Esophagus muscularis mucosa (tissue), 3 donors: ENCODE data around the gene HTR2C.

Experiments used
- CTCF ChIP-seq, 3 experiments: fragments of 200-600 bp in 2 of 3; fragments of 450-650 bp in 1 of 3; sonication (generic) in 2 of 3; IDR thresholded peaks; one replicate each; pipeline ENCODE4 v1.5.1; 2017 to 2019; ENCODE audit warnings: antibody characterized with exemption in 3 of 3, mild to moderate bottlenecking in 2 of 3, moderate library complexity in 1 of 3
- EP300 ChIP-seq: sonication (generic); formaldehyde crosslinking; IDR thresholded peaks from one replicate; pipeline ENCODE4 v1.6.1; 2017; ENCODE audit warnings: antibody characterized with exemption

GRCh38 chrX:114717921-114718320 lies 134.0 kb downstream of the HTR2C start:
- TF ChIP-seq CTCF (IDR thresholded peaks at IDR 0.05), result no peak
- TF ChIP-seq EP300, result no peak
